AG09319 (cell line): ENCODE data around the gene ORC4.
A peak's percentile ranks its signal among the peaks of the same experiment; 100 is the strongest.

Experiments used
- DNase-seq: peaks from one replicate; pipeline ENCODE4 v3.0.0-alpha.2; 2010; ENCODE audit warnings: low read depth; ENCODE audit errors: extremely low read depth
- CTCF ChIP-seq: IDR thresholded peaks from 2 replicates; pipeline ENCODE4 v1.5.1; 2011; ENCODE audit warnings: low read depth, mild to moderate bottlenecking, inconsistent platforms, low read length, moderate library complexity

Gene ORC4

DNA sequence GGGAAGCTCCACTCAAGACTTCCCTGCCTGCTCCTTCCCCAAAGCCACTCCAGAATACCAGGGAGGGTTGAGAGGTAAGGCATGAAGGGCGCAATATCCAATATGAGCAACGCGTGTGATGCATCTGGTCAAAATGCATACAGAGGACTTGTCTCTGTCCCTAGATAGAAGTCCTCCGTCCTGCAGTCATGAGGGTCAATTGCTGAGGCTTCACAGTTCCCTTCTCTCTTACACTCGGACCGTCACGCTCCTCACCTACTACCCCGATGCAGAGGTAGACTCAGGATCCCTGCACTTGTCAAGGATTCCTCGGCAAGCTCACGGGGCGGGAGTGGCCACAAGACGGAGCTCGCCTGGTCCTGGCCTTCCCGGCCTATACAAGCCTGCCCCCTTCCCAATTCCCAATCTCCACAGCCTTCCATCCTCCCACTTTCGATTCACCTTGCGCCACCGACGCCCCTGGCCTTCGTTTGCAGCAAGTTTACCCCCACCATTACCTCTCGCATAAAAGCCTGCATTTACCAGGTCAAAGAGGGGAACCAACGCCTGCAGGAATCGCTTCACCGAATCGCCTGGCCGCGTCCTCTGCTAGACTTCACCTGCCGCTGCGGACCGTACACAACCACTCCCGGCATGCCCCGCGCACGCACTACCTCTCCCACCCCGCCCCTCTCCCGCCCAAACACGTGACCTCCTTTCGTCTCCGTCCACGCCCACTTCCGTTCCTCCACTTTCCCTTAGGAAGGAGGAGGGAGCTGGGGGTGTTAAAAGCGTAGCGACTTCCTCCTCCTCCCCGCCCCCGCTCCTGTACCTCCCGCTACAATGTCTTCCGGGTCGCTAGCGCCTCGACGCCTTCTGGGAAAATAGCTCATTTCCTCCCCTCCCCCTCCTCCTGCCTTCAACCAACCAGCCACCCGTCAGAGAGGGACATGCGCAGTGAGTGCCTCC is at the start of gene ORC4:
TSS of gene ORC4 (minus strand) at position 627 of the 948 bp plus-strand sequence. CDS start 44,779 bp downstream, outside the sequence.
- peak; percentile 49 for TF ChIP-seq CTCF
- peak; percentile 99 for DNase-seq

DNA sequence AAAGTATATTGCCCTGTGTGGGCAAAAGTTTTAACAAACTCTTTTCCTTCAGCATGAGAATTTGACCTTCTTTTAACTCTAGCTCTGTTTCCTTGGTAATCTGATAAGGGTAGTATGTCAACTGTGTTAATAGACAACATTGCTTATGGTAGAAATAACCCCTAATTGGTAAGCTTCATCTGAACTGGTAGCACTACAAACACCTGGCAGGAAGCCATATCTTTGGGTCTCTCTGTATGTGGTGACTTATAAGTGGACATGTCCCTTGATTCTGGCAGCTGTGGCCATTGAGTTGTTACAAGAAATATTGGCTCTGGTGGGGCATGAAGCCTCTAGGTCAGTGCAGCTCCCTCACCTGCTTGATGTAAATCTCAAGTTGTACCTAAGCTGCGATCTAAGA is 47.3 kb upstream of the ORC4 start:
- no peak for TF ChIP-seq CTCF
- no peak for DNase-seq

GRCh38 chr2:148065936-148066335 is 45.4 kb upstream of the ORC4 start:
- no peak for DNase-seq
- TF ChIP-seq CTCF: no peak

- no peak for DNase-seq
- no peak for TF ChIP-seq CTCF
These were observed 43.1 kb upstream of the ORC4 start for GRCh38 chr2:148063633-148064032.

GRCh38 chr2:148058641-148059040 is 38.1 kb upstream of the ORC4 start:
- DNase-seq: no peak
- no peak for TF ChIP-seq CTCF

GRCh38 chr2:148052687-148053086 is 32.1 kb upstream of the ORC4 start:
- TF ChIP-seq CTCF: no peak
- no peak for DNase-seq

- no peak for DNase-seq
- TF ChIP-seq CTCF: no peak
These were observed 28.7 kb upstream of the ORC4 start for GRCh38 chr2:148049284-148049683.
